ENCODE measurements around the gene RXRB.

RXRB gene

DNA sequence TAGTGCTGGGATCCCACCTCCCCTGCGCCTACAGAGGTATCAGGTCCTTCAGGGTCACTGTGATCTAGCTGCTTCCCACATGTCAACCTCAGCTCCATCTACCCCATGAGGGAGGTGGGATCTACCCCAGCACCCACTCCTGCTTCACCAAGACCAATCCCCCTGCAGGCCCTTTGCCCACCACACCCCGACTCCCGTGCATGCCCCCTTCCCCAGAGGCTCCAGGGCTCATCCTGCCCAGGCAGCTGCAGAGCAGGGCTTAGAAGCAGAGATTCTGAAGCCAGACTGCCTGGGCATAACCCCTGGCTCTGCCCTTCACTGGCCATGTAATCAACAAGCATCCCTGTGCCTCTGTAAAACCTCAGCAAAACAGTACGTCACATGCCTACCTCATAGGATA lies 25.7 kb downstream of the RXRB start:
- DNase-seq, result no peak

GRCh38 chr6:33173535-33174180 lies 26.8 kb downstream of the RXRB start:
- DNase-seq, result no peak

DNA sequence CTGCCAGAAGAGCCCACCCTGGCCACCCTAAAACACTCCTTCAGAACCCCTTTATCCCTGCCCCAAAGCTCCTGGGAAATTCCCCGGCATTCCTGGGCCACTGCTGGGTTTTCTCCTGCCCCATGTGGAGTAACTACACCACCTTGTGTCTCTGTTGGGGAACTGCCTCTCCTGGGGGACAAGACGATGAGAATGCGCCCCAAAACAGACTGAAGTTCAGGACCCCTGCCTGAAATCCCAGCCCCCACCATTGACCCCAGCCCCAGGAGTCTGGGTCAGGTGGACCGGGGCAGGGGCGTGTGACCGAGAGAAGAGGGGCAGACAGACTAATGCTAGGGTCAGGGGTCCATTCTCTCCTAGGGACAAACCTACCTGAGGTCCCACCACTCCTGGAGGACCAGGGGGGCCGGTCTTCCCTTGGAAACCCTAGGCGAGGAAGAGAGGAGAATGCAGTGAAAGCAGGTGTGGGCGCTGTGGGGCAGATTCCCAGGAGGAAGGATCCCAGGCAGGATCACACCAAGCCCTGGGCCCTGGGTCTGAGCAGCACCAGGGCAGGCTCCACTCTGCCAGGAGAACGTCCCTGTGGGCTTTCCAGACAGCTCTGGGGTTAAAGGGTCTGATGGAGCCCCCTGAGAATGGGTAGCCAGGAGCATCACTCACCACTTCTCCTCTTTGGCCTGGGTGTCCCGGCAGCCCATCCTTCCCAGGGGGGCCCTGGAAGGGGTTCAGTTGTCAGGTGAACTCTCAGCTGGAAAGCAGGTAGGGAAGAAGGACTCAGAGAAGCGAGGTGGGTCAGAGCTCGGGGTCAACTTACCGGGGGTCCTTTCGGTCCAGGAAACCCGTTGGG lies 27.6 kb downstream of the RXRB start:
- no peak for DNase-seq

DNA sequence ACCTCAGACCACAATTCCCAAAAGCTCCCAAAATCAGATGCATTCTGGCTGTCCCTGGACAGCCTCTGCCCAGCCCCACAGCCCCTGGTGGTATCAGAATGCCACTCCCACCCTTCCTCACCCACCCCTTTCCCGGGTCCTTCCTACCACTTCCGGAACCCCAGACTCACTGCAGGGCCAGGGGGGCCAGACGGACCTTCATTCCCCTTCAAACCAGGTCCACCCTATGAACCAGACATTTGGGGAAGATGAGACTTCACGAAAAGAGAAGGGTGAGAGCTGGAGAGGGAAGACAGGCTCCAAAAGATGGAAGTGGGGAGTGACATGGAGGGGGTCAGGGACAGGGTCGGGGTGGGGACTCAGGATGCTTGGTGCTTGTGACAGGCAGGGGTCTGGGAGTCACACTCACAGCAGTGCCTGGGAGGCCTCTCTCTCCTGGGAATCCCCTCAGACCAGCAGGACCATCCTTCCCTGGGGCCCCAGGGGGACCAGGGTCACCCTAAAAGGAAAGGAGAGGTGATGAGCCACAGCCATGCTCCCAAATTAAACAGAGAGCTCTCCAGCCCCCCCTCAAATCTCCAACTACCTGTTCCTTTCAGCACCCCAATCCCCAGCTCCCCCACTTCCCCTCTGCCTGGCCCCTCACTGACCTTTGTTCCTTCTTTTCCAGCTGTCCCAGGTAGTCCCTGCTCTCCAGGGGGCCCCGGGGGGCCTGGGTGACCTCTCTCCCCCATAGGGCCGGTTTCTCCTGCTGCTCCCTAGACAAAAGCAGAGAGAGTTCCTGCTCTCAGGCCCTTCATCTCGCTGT lies 28.4 kb downstream of the RXRB start:
- no peak for DNase-seq

- DNase-seq, result no peak
These were observed 29.2 kb downstream of the RXRB start for GRCh38 chr6:33171016-33171879.

- DNase-seq, result no peak
These were observed 30.1 kb downstream of the RXRB start for GRCh38 chr6:33170176-33171015.

DNA sequence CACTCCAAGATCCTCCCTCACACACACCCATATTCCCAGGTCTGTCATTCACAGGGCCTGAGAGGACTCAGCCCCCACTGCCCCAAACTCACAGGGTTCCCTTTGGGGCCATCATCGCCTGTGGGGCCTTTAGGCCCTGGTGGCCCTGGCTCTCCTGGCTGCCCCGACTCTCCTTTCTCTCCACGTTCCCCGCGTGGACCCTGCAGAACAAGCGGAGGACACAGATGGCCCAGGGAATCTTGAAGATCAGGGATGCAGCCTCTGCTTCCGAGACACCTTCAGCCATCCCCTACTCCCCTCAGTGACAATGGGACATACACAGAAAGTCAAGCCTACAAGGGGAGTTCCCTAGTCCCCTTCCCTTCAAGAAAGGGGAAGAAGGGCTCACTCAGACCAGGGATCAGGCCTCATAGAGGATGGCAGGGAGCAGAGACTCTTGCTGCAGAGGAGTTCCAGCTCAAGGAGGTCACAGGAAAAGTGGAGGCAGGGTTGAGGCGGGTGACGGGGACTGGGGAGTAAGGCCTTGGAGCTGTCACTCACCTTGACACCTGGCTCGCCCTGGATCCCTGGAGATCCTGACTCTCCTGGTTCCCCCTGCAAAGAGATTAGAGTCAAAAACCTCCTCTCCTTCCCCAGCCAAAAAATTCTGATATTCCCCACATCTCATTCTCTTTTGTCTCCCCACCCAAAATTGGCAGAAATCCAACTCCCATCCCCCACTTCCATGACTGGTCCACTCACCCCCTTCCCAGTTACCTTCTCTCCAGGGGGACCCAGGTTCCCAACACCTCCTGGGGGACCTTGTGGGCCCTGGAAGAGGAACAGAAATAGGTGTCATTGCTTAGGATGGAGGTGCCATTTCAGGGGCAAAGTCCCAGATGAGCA lies 30.9 kb downstream of the RXRB start:
- DNase-seq, result no peak

DNA sequence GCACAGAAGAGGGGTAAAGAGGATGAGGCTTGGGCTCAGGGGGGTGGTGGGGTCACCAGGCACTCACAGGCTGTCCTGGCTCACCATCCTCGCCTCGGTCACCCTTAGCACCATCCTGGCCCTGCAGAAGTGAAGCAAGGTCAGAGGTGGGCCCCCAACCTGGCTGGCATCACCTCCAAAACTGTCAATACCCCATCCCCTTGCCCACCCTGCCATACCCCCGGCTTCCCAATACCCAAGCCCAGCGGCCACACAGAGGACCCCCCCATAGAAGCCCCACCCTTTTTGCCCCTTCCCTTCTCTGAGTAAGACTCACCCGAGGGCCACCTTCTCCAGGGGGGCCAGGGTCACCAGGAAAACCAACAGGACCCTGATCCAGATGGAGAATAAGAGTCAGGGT lies 31.8 kb downstream of the RXRB start:
- DNase-seq, result no peak

GRCh38 chr6:33168284-33168601 lies 32.2 kb downstream of the RXRB start:
- no peak for DNase-seq

- no peak for DNase-seq
These were observed 32.8 kb downstream of the RXRB start for GRCh38 chr6:33167374-33168283.

DNA sequence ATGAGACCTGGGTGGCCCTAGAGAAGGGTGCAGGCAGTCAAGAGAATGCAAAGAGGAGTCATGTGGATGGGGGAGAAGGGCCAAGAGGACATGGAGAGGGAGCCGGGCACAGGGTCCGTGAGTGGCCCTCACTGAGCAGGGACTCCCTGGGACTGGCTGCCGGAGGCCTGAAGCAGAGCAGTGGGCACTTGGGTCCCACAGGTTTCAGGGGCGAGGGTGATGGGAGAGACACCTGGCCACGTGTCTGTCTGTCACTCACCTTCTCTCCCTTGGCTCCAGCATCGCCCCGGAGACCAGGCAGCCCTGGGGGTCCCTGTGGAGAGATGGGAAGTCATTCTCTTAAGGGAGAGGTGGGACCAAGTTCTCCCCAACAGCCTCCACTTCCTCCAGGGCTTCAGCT lies 33.7 kb downstream of the RXRB start:
- DNase-seq, result no peak

GRCh38 chr6:33166363-33166762 lies 34.1 kb downstream of the RXRB start:
- DNase-seq, result no peak

- DNase-seq, result no peak
These were observed 34.7 kb downstream of the RXRB start for GRCh38 chr6:33165581-33166258.

DNA sequence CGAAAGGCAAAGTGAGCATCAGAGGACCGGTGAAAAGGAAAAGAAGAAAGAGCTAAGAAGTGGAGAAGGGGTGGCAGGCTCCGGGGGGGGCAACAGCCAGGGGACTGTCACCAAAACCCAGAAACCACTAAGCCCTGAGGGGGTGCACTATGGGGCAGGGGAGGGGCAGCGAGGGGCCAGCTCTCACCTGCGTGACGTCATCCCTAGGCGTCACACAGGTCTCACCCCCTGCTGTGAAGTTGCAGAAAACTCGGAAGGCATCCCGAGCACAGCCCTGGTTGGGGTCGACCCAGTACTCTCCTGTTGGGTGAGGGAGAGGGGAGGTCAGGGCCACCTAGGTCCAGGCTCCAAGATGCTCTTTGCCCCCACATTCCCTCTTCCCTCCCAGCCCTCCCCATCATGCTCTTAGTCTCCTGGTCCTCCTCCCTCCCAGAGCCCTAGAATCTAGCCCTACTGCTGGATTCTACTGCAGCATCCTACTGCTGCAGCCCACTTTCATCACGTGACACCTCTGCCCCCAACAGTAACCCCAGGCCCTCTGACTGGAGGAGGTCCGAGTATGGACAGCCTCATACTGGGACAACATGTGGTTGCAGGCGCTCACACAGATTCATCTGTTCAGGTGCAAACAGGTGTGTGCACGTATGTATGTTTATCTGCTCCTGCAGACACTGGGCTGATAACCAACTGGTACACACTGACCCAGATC lies 35.6 kb downstream of the RXRB start:
- no peak for DNase-seq

- DNase-seq, result no peak
These were observed 36.3 kb downstream of the RXRB start for GRCh38 chr6:33164176-33164575.

GRCh38 chr6:33163540-33163939 lies 36.9 kb downstream of the RXRB start:
- DNase-seq, result no peak

GRCh38 chr6:33161354-33162331 lies 38.8 kb downstream of the RXRB start:
- DNase-seq, result no peak
